ENCODE data around the gene MRTO4.

DNA sequence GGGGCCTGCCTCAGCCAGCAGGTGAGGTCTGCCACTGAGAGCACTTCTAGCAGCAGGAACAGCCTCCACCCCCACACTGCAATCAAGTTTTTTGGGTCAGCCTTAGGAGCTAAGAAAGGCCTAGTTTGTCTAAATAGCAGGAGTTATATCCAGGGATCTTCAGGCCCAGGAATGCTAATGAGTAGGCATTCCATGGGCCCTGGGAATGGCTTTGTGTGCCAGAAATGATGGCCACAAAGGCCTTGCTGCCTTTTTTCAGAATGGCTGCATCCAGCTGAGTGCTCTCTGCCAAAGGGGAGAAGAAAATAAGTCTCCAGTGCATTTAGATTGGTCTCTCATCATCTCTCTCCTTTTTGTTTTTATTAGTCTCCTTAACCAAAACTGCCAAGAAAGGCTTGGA lies 2.8 kb downstream of the MRTO4 start:
- TF ChIP-seq, protein P1, sequence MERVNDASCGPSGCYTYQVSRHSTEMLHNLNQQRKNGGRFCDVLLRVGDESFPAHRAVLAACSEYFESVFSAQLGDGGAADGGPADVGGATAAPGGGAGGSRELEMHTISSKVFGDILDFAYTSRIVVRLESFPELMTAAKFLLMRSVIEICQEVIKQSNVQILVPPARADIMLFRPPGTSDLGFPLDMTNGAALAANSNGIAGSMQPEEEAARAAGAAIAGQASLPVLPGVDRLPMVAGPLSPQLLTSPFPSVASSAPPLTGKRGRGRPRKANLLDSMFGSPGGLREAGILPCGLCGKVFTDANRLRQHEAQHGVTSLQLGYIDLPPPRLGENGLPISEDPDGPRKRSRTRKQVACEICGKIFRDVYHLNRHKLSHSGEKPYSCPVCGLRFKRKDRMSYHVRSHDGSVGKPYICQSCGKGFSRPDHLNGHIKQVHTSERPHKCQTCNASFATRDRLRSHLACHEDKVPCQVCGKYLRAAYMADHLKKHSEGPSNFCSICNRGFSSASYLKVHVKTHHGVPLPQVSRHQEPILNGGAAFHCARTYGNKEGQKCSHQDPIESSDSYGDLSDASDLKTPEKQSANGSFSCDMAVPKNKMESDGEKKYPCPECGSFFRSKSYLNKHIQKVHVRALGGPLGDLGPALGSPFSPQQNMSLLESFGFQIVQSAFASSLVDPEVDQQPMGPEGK (CRISPR knock-in tag; IDR thresholded peaks at IDR 0.05; ENCODE audit: borderline replicate concordance), result no peak
- TF ChIP-seq ZNF565 (CRISPR knock-in tag; conservative IDR thresholded peaks at IDR 0.05; ENCODE audit: low read depth) (no peak), ARNTL (CRISPR knock-in tag; IDR thresholded peaks at IDR 0.05; ENCODE audit: borderline replicate concordance, low read depth) (no peak), ESRRG (CRISPR knock-in tag; IDR thresholded peaks at IDR 0.05) (no peak), SNAI2 (CRISPR knock-in tag; IDR thresholded peaks at IDR 0.05) (no peak), ZNF8 (CRISPR knock-in tag; IDR thresholded peaks at IDR 0.05) (no peak), BACH2 (CRISPR knock-in tag; IDR thresholded peaks at IDR 0.05; ENCODE audit: borderline replicate concordance) (no peak), ISL1 (CRISPR knock-in tag; IDR thresholded peaks at IDR 0.05) (no peak), PPARA (CRISPR knock-in tag; IDR thresholded peaks at IDR 0.05; ENCODE audit: borderline replicate concordance) (no peak)
- TF ChIP-seq, protein P2, sequence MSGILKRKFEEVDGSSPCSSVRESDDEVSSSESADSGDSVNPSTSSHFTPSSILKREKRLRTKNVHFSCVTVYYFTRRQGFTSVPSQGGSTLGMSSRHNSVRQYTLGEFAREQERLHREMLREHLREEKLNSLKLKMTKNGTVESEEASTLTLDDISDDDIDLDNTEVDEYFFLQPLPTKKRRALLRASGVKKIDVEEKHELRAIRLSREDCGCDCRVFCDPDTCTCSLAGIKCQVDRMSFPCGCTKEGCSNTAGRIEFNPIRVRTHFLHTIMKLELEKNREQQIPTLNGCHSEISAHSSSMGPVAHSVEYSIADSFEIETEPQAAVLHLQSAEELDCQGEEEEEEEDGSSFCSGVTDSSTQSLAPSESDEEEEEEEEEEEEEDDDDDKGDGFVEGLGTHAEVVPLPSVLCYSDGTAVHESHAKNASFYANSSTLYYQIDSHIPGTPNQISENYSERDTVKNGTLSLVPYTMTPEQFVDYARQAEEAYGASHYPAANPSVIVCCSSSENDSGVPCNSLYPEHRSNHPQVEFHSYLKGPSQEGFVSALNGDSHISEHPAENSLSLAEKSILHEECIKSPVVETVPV (CRISPR knock-in tag; IDR thresholded peaks at IDR 0.05), result no peak

Measured in SK-N-SH treated with all-trans-retinoic acid at 6 μM for 48 hours (cell line).